GM18907 (cell line): ENCODE data around the gene EIF4E3.

ENCODE experiments used
- ATAC-seq: cut with Tn5 transposase; IDR thresholded peaks from one replicate; pipeline ENCODE4 v1.9.1; 2021; ENCODE audit warnings: mild to moderate bottlenecking, moderate library complexity; ENCODE audit not compliant: unreplicated experiment

EIF4E3 gene

DNA sequence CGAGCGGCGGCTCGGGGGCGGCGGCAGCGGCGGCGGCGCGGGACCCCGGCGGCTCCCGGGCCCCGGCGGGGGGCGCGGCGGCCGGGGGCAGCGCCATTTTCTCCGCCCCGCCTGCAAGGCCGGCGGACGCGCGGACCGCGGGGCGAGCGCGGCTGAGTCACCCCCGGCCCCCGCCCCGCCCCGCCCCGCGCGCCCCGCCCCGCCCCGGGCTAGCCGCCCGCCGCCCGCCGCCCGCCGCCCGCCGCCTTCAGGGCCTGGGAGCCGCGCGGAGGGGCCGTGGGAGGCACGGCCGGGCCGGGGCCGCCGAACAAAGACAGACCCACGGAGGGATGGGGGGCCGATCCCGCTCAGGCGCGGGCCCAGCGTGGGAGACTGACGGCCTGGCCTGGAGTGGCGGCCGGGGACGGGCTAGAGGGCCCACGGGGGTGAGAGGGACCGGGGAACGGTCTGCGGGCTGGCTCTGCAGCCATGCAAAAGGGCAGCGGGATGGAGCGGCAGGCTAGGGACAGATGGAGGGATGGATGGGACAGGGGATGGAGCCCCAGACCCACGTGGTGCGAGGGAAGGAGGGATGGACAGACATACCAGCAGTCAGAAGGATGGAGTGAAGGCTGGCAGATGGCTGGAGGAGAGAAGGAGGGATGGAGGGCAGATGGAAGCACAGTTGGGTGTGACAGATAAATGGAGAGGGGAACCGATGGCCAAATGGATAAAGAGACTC is at the start of gene EIF4E3:
Gene EIF4E3, minus strand, starts transcription at position 132 of the 721 bp plus-strand sequence. Its CDS starts 35 bp downstream, at position 97.
- peak; percentile 71 for ATAC-seq

GRCh38 chr3:71771884-71772283 is 46.7 kb upstream of the EIF4E3 start:
- no peak for ATAC-seq

DNA sequence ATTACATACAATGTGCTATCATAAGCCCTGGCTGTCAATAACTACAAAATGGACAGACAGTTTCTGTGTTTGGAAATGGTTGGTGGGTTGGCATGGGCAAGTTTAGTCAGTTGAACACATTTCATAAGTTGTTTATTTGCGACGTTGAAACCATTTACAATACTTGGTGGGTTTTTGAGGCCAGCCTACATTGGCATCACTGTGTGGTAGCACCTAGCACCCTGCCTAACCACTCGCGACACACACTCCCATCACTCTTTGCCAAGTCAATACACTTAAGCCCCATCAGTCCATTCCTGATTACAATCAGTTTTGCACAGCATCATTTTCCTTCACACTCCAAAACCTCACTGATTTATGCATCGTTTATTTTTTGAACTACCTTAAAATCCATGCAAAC is 45.9 kb upstream of the EIF4E3 start:
- ATAC-seq = no peak

DNA sequence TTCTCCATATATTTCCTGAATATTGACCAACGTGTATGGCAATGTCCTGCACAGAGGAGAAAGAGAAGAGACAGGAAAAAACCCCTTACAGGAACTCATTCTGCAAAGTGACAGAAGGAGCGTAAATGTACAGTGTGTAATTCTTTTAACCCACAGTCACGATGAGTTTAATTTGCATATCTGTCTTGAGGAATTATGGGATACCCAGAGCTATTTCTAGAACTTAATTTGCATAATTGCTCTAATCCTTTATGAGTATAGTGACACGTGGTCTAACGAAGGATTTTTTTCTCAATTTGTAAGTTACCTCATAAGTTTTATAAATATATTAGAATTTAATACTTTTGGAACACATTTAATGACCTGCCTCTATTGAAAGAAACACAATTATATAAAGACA is 38.2 kb upstream of the EIF4E3 start:
- no peak for ATAC-seq

GRCh38 chr3:71760140-71760539 is 34.9 kb upstream of the EIF4E3 start:
- no peak for ATAC-seq

DNA sequence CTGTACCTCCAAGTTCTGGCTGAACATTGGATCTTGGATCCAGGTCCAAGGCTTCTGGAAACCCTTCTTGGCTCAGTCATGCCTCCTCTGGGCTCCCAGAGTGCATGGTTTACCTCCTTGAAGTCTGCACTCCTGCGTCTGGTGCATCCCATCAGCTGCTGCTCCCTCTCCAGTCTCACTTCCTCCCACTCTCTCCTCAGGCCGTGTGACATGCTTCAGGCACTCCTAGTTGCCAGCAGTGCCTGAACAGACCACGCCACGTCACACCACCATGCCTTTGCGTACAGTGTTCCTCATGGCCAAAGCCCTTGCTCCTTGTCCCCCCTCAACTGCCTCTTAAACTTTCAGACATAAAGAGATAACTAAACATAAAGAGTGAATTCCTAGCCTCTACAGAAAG is 34.2 kb upstream of the EIF4E3 start:
- no peak for ATAC-seq

GRCh38 chr3:71758091-71758490 is 32.9 kb upstream of the EIF4E3 start:
- ATAC-seq = no peak

- no peak for ATAC-seq
Observed at GRCh38 chr3:71754610-71755253, 29.5 kb upstream of the EIF4E3 start.

- no peak for ATAC-seq
Observed at GRCh38 chr3:71753701-71754609, 28.8 kb upstream of the EIF4E3 start, which contains the start of gene GPR27. TSS of gene GPR27 (plus strand) at chr3:71753855. CDS start at chr3:71754050, 195 bp downstream.

DNA sequence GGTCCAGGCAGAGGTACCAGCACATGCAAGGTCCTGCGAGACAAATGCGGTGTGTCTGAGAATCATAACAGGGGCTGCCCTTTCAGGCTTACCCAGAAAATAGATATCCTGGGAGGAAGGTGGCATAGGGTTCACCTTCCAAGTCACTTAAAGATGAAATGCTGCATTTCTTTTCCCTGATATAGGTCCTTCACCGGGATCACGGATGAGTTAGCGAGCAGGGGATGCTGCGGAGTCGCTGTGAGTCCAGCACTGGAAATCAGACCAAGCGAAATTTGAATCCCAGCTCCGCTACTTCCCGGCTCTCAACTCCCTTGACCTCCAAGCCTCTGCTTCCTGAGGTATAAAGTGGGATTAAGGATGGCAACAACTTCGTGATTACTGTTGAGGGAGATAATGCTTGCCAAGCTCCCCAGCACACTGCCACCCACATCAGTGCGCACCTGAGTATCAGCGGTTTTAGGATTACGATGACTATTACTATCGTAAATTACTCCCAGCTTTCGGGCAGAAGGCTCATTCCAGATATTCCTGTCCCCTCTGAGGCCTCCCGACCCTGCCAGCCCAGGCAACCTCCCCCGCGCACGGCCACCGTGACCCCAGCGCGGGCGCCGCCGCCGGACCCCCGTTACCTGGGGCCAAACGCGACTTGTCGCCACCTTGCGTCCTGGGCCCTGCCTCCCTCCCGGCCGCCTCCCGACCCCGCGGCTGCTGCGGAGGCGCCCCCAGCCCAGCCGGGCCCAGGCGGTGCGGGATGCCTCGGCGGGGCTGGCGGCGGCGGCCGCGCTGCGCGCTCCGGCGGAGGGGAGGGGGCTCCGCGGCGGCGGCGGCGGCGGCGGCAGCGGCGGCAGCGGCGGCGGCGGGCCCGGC is 27.9 kb upstream of the EIF4E3 start:
- no peak for ATAC-seq

DNA sequence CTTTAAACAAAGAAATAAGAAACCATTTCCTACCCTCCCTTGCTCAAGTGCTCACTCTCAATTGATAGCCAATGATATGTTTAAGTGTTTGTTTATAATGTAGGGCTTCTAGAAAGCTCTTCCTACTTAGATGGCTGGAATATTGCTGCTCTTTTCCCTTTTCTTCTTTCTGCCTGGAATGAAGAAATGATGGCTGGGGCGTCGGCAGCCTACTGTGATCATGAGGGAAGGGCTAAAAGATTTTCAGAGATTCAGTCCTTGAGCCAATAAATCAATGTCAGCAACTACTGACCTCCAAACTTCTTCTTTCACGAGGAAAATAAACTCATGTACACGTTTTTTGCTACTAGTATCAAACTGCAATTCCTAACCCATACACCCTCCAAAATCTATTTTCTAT is 26.4 kb upstream of the EIF4E3 start:
- no peak for ATAC-seq

DNA sequence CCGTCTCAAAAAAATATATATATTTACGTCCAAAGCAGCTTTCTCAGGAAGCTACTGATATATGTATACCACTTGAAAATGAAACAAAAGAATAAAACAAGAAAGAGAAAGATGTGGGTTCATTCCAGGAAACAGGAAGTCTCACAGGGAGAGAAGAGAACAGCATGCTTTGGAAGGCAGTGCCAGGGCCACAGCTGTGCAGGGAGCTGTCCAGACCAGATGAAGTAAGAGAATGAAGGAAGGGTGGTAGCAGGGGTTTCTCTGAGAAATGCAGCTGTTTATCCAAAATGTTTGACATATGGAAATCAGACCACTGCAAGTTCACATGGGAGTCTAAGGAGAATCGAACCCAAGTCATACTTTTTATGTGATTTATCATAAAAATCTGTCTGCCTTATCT is 19.5 kb upstream of the EIF4E3 start:
- ATAC-seq = no peak

DNA sequence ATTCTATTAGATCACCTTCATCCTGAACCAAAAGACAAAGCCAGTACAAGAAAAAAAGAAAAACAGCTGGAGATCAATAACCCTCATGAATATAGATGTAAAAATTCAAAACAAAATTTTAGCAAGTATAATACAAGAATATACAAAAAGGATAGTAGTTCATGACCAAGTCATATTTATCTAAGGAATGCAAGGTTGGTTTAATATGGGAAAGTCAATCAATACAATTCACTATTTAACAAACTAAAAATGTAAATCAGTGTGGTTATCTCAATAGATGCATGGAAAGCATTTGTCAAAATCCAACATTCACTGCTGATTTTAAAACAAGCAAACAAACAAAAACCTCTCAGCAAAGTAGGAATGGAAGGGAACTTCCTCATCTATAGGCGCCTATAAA is 17.4 kb upstream of the EIF4E3 start:
- no peak for ATAC-seq

DNA sequence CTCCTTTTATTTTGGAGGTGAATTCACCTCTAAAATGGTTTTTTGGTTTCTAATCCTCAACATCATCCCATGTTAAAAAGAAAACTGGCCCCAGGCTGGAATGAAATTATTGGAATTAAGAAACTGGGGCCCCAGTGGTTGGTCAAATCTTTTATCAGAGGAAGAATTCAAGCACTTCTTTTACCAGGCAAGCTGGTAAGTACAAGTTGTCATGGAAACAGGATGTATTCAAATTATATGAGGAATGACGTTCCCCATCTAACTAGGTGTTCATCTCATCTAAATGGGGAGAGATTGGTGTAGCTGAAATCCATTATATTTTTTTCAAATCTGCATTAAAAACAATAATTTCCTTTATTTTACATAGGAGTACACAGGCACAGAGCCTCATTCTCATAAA is 9.7 kb upstream of the EIF4E3 start:
- ATAC-seq = no peak

GRCh38 chr3:71733319-71733718 is 8.1 kb upstream of the EIF4E3 start:
- no peak for ATAC-seq

- no peak for ATAC-seq
Observed at GRCh38 chr3:71732637-71733036, 7.4 kb upstream of the EIF4E3 start.

DNA sequence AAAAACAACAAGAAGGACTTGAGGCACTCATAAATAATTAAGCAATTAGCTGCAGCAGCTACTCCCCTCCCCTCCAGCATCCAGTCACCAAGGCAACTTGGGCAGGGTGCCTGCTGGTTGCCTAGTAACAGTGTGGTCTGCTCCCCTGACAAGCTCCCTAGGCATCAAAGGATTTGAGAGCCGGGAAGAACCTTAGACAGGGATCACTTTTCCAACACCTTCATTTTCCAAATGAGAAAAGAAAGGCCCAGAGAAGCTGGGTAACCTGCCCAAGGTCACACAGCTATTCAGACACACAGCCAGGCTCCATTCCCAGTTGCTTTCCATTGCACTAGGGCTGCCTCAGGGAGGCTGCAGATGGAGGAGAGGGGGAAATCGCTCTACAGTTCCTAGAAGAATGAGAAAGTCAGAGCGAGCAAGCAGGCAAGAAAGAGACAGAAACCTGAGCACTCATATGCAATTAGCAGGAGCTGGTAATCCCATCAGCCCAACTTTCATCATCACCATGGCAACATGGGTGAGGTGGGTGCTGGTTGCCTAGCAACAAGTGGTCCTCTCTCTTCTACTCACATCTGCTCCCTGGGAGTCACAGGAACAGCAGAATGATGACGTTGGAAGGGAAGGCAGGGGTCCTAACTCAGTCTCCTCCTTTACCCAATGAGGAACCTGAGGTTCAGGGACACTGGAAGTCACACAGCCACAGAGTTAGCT is 3.6 kb upstream of the EIF4E3 start:
- ATAC-seq = no peak

DNA sequence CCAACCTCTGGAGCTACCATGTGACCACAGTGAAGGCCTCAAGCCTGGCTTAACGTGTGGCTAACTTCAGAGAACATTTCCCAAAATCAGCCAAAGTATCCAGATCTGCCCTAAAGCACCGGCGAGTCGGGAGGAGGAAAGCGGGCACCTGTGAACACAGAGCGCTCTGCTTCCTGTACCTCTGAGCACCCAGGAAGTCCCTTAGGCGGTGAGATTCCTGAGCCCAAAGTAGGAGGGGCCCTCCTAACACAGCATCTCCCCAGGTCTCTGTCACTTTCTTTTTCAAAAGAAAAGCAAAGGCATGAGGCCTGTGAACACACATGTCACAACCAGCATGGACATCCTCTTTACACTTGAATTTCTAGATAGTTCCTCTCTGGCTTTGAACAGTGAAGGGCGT is 944 bp upstream of the EIF4E3 start:
- no peak for ATAC-seq

DNA sequence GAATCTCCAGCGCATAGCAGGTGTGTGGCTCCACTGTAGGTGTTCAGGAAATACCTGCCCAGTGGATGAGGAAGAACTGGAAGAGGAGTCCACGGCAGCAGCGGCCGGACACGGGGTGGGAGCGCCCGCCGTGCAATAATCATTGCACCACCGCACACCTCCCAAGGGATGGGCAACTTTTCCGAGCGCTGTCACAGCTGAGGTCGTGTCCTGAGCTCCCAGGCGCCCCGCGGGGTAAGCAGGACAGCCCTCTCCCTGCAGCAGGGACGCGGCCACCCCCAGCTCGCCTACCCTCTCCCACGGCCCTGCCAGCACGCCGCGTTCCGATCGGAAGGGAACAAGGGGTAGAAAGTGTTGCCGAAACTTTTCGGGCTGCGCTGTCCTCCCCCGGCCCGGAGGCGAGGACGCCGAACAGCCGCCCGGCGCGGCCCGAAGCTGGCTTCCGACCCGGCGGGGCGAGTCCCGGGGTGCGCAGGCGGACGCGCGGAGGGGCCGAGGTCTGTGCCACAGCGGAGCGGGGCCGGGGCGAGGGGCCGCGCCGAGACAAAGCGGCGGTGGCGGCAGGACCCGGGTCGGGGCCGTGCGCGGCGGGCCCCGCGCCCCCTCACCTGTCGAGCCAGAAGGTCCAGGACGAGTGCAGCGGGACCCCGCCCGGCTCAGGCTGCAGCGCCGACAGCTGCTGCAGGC is 475 bp downstream of the EIF4E3 start:
- peak; percentile 59 for ATAC-seq

GRCh38 chr3:71724171-71724453 is 1.1 kb downstream of the EIF4E3 start:
- no peak for ATAC-seq
